GM12878 (cell line): Measurements from ENCODE around the gene CRHBP. TPM values are rescaled to one million over a fixed set of nuclear protein-coding genes. Genes with fewer than 3 reads are reported as not detected.

ENCODE experiments used
- ATAC-seq: fragments of 200-7000 bp; cut with Tn5 transposase; 3 replicates; pipeline ENCODE4 v1.9.1; 2020; ENCODE audit warnings: mild to moderate bottlenecking, moderate library complexity
- BruUV-seq: library from RNA; stranded (reverse); fragments of 400-500 nt; replicated peaks from 2 replicates; lab custom pipeline; 2021; lab: Mats Ljungman, UMichigan
- CTCF ChIA-PET: fragments of 300-600 bp; sonication (Branson Sonifier 250); formaldehyde crosslinking; extraction: SDS; loops from one replicate; lab custom pipeline; 2021; ENCODE audit warnings: inconsistent platforms; lab: Yijun Ruan, JAX
- POLR2A ChIA-PET: fragments of 350-600 bp; formaldehyde crosslinking; extraction: SDS; loops from one replicate; lab custom pipeline; 2021; ENCODE audit warnings: inconsistent platforms; lab: Charles Lee
- RAD21 ChIA-PET: fragments of 300-600 bp; sonication (Branson Sonifier 250); formaldehyde crosslinking; loops from one replicate; lab custom pipeline; 2023; ENCODE audit warnings: antibody characterized with exemption; ENCODE audit not compliant: unreplicated experiment; lab: Charles Lee
- SMC1A ChIA-PET: fragments of 300-600 bp; sonication (Branson Sonifier 250); formaldehyde crosslinking; loops from one replicate; lab custom pipeline; 2023; ENCODE audit not compliant: unreplicated experiment, uncharacterized antibody; lab: Charles Lee
- DNase-seq: peaks from one replicate; pipeline ENCODE4 v3.0.0-alpha.2; 2011; ENCODE audit warnings: low read depth, low spot score
- FAIRE-seq: peaks from 3 replicates; lab custom pipeline; 2011; peaks lifted over from hg19 to GRCh38; lab: Jason Lieb, UNC
- H2AFZ ChIP-seq: 2 replicates; pipeline ENCODE4 v1.6.0; 2011; ENCODE audit warnings: low read depth, low read length, control low read depth; ENCODE audit not compliant: control insufficient read depth
- H3K27ac ChIP-seq: 2 replicates; pipeline ENCODE4 v1.5.1; 2011; ENCODE audit warnings: control low read depth; ENCODE audit not compliant: control insufficient read depth, insufficient read depth
- H3K27me3 ChIP-seq, 2 experiments: replicated peaks in 1 of 2; 2 replicates each; pipeline versions ENCODE4 v1.6.0 to v1.6.1; 2011; ENCODE audit warnings: low read length in 1 of 2; ENCODE audit not compliant: control insufficient read depth in 2 of 2, insufficient read depth in 2 of 2
- H3K36me3 ChIP-seq, 2 experiments: 2 replicates each; pipeline ENCODE4 v1.5.1; 2011; ENCODE audit warnings: low read length in 1 of 2; ENCODE audit not compliant: control insufficient read depth in 2 of 2, insufficient read depth in 2 of 2
- H3K4me1 ChIP-seq: 2 replicates; pipeline ENCODE4 v1.6.1; 2011; ENCODE audit warnings: mild to moderate bottlenecking, low read length, moderate library complexity, mixed read lengths; ENCODE audit not compliant: control insufficient read depth, insufficient read depth
- H3K4me2 ChIP-seq: 2 replicates; pipeline ENCODE4 v1.6.0; 2011; ENCODE audit warnings: control low read depth; ENCODE audit not compliant: control insufficient read depth, insufficient read depth
- H3K4me3 ChIP-seq: fragments of 200-600 bp; sonication (generic); 2 replicates; pipeline ENCODE4 v1.5.1; 2016
- H3K79me2 ChIP-seq: 2 replicates; pipeline ENCODE4 v1.6.0; 2011; ENCODE audit warnings: low read length; ENCODE audit not compliant: control insufficient read depth, insufficient read depth
- H3K9ac ChIP-seq: 2 replicates; pipeline ENCODE4 v1.8.0; 2011; ENCODE audit warnings: low read length, control low read depth, mixed read lengths; ENCODE audit not compliant: control insufficient read depth, insufficient read depth
- H3K9me3 ChIP-seq: replicated peaks from 3 replicates; pipeline ENCODE4 v1.5.1; 2011; ENCODE audit warnings: mild to moderate bottlenecking, low read length; ENCODE audit not compliant: control insufficient read depth, insufficient read depth
- H4K20me1 ChIP-seq: 2 replicates; pipeline ENCODE4 v1.6.0; 2011; ENCODE audit not compliant: control insufficient read depth, insufficient read depth
- BACH1 ChIP-seq: fragments of 450-650 bp; IDR thresholded peaks from 2 replicates; pipeline ENCODE4 v1.6.1; 2017; ENCODE audit warnings: mild to moderate bottlenecking, borderline replicate concordance
- BHLHE40 ChIP-seq, 2 experiments: fragments of 450-650 bp in 1 of 2; IDR thresholded peaks; 2 replicates each; pipeline ENCODE4 v1.6.1; 2011 to 2017; ENCODE audit warnings: low read depth in 2 of 2, borderline replicate concordance in 1 of 2, improper control_type of control experiment in 1 of 2, low read length in 1 of 2, mild to moderate bottlenecking in 1 of 2
- CBFB ChIP-seq: IDR thresholded peaks from 2 replicates; pipeline ENCODE4 v1.6.1; 2016; ENCODE audit warnings: antibody characterized with exemption, low read depth
- CBX3 ChIP-seq: fragments of 200-600 bp; sonication (generic); IDR thresholded peaks from 2 replicates; pipeline ENCODE4 v1.6.1; 2016; ENCODE audit warnings: low read depth, borderline replicate concordance
- GABPA ChIP-seq: IDR thresholded peaks from 2 replicates; pipeline ENCODE4 v1.6.1; 2014; ENCODE audit warnings: antibody characterized with exemption, low read depth, mild to moderate bottlenecking, inconsistent platforms
- KDM1A ChIP-seq: fragments of 200-600 bp; sonication (generic); IDR thresholded peaks from 2 replicates; pipeline ENCODE4 v1.6.1; 2016; ENCODE audit warnings: borderline replicate concordance
- NFYB ChIP-seq: IDR thresholded peaks from 2 replicates; pipeline ENCODE4 v1.6.1; 2011; ENCODE audit warnings: low read depth, mild to moderate bottlenecking, low read length, improper control_type of control experiment, moderate library complexity; ENCODE audit not compliant: insufficient read depth
- POLR2A ChIP-seq: IDR thresholded peaks from 2 replicates; pipeline ENCODE4 v1.6.1; 2011; ENCODE audit warnings: low read depth, mild to moderate bottlenecking, low read length
- RBBP5 ChIP-seq: fragments of 200-600 bp; sonication (generic); conservative IDR thresholded peaks from 2 replicates; pipeline ENCODE4 v1.6.1; 2016
- RCOR1 ChIP-seq: conservative IDR thresholded peaks from 2 replicates; pipeline ENCODE4 v1.6.1; 2012; ENCODE audit warnings: low read depth, low read length, improper control_type of control experiment
- SP1 ChIP-seq: IDR thresholded peaks from one replicate; pipeline ENCODE4 v1.6.1; 2011; ENCODE audit warnings: low read depth, low read length
- SRF ChIP-seq, 2 experiments: IDR thresholded peaks; 2 replicates each; pipeline ENCODE4 v1.6.1; 2011; ENCODE audit warnings: low read depth in 2 of 2, low read length in 2 of 2, mild to moderate bottlenecking in 1 of 2, moderate library complexity in 1 of 2
- WGBS: methylation state at CpG from one replicate; pipeline ENCODE4 v1.1.6; 2016; ENCODE audit warnings: low lambda C conversion rate; ENCODE audit not compliant: insufficient replicate concordance, insufficient coverage; ENCODE audit errors: missing lambda C conversion rate; 5-methylcytosine and 5-hydroxymethylcytosine counted together
- in situ Hi-C: fragments of 300-500 bp; cut with MboI; formaldehyde crosslinking; loops from 9 replicates; pipeline ENCODE4 v1.14.3; 2018; ENCODE audit warnings: mixed read lengths
- intact Hi-C: fragments of 100-400 bp; cut with micrococcal nuclease; formaldehyde crosslinking; loops from one replicate; pipeline ENCODE4 v1.14.2; 2022; ENCODE audit not compliant: unreplicated experiment
- polyA plus RNA-seq, 11 experiments: library from polyadenylated mRNA; depleted of rRNA in 4 of 11; unstranded in 6 of 11; stranded (reverse) in 5 of 11; fragments of >200 nt; fragmentation: Nextera tagmentation in 4 of 11; fragmentation: Illumina TruSeq in 1 of 11; extraction: Ambion mirVana in 4 of 11; extraction: Trizol in 1 of 11; gene quantifications; 1 replicate in 1 of 11; 2 replicates in 10 of 11; pipeline versions ENCODE4 v1.2.1 to v1.2.3, GENCODE V29; 2011 to 2016; ENCODE audit warnings: inconsistent platforms in 2 of 11, missing spikeins in 2 of 11, low read depth in 1 of 11
- total RNA-seq, 4 experiments: library from RNA; depleted of rRNA in 3 of 4; stranded (reverse); fragments of >200 nt in 3 of 4; fragmentation: Illumina TruSeq in 1 of 4; extraction: Trizol in 1 of 4; gene quantifications; 2 replicates each; pipeline versions ENCODE4 v1.2.1 to v1.2.3, GENCODE V29; 2013 to 2021
- TF ChIP-seq, protein P1 (sequence below): fragments of 150-350 bp; IDR thresholded peaks from 2 replicates; pipeline ENCODE4 v1.6.1; 2014; ENCODE audit warnings: mild to moderate bottlenecking, low read depth, low read length
- TF ChIP-seq, protein P2 (sequence below): fragments of 450-650 bp; IDR thresholded peaks from 2 replicates; pipeline ENCODE4 v1.6.1; 2017; ENCODE audit warnings: antibody characterized with exemption, mild to moderate bottlenecking, moderate library complexity

The CRHBP gene
- total and polyA plus RNA-seq, 10 of the 15 experiments (the other 5 are each of a cell fraction or from before 2014, with no cell fraction given): 0.04 to 0.32 TPM; not detected in 8

- TF ChIP-seq NFYB: no peak
- TF ChIP-seq, all 136 proteins: peak for 0
These were observed 29.6 kb downstream of the CRHBP start (continued) for GRCh38 chr5:76982450-76982849.

GRCh38 chr5:76983468-76983867, 30.6 kb downstream of the CRHBP start:
- BruUV-seq: no TSS peak
- H3K27me3 ChIP-seq: no peaks in the 10 kb centered on the region
- no peak overlapping the region for H3K9ac ChIP-seq
- ATAC-seq (no peak), DNase-seq (no peak), FAIRE-seq (no peak)
- no peaks in the 10 kb centered on the region for H3K9me3 ChIP-seq
- WGBS: 93% methylated on average over 3 of the region's 3 CpGs
- CTCF ChIA-PET: no interaction called here
- TF ChIP-seq CBFB (no peak), SRF (IDR thresholded peaks at IDR 0.05; ENCODE audit: low read depth in 2 of 2, low read length in 2 of 2) (no peak), POLR2A (no peak), BACH1 (no peak), RBBP5 (no peak), BHLHE40 (IDR thresholded peaks at IDR 0.05; ENCODE audit: borderline replicate concordance in 1 of 2, low read depth in 2 of 2, low read length in 1 of 2) (no peak), CBX3 (no peak), RCOR1 (no peak), KDM1A (no peak), SP1 (no peak), GABPA (no peak)
- TF ChIP-seq, protein P1, sequence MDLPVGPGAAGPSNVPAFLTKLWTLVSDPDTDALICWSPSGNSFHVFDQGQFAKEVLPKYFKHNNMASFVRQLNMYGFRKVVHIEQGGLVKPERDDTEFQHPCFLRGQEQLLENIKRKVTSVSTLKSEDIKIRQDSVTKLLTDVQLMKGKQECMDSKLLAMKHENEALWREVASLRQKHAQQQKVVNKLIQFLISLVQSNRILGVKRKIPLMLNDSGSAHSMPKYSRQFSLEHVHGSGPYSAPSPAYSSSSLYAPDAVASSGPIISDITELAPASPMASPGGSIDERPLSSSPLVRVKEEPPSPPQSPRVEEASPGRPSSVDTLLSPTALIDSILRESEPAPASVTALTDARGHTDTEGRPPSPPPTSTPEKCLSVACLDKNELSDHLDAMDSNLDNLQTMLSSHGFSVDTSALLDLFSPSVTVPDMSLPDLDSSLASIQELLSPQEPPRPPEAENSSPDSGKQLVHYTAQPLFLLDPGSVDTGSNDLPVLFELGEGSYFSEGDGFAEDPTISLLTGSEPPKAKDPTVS: no peak
- TF ChIP-seq, protein P2, sequence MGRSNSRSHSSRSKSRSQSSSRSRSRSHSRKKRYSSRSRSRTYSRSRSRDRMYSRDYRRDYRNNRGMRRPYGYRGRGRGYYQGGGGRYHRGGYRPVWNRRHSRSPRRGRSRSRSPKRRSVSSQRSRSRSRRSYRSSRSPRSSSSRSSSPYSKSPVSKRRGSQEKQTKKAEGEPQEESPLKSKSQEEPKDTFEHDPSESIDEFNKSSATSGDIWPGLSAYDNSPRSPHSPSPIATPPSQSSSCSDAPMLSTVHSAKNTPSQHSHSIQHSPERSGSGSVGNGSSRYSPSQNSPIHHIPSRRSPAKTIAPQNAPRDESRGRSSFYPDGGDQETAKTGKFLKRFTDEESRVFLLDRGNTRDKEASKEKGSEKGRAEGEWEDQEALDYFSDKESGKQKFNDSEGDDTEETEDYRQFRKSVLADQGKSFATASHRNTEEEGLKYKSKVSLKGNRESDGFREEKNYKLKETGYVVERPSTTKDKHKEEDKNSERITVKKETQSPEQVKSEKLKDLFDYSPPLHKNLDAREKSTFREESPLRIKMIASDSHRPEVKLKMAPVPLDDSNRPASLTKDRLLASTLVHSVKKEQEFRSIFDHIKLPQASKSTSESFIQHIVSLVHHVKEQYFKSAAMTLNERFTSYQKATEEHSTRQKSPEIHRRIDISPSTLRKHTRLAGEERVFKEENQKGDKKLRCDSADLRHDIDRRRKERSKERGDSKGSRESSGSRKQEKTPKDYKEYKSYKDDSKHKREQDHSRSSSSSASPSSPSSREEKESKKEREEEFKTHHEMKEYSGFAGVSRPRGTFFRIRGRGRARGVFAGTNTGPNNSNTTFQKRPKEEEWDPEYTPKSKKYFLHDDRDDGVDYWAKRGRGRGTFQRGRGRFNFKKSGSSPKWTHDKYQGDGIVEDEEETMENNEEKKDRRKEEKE: no peak
- no peaks in the 10 kb centered on the region for H3K79me2 ChIP-seq
- RAD21 ChIA-PET: no interaction called here
- H2AFZ ChIP-seq: no peak overlapping the region
- in situ Hi-C loops (no loop called here), intact Hi-C loops (no loop called here)
- H3K36me3 ChIP-seq: no peaks in the 10 kb centered on the region
- no peaks in the 10 kb centered on the region for H4K20me1 ChIP-seq
- no peak overlapping the region for H3K4me3 ChIP-seq
- H3K4me2 ChIP-seq: no peak overlapping the region
- no peak overlapping the region for H3K27ac ChIP-seq
- H3K4me1 ChIP-seq: no peaks in the 10 kb centered on the region
- POLR2A ChIA-PET: no interaction called here
- SMC1A ChIA-PET: no interaction called here
